K562 (cell line): ENCODE results near the gene CD74. TPM values are rescaled to one million over a fixed set of nuclear protein-coding genes. Genes with fewer than 3 reads are reported as not detected.

Source experiments
- ATAC-seq: fragments of 200-7000 bp; cut with Tn5 transposase; 3 replicates; pipeline ENCODE4 v1.9.1; 2020; ENCODE audit warnings: moderate library complexity
- BruUV-seq: library from RNA; stranded (reverse); fragments of 400-500 nt; replicated peaks from 2 replicates; lab custom pipeline; 2021; lab: Mats Ljungman, UMichigan
- CTCF ChIA-PET: fragments of 300-600 bp; formaldehyde crosslinking; extraction: SDS; loops from one replicate; lab custom pipeline; 2021; ENCODE audit warnings: low intra/inter-chr PET ratio; lab: Yijun Ruan, JAX
- POLR2A ChIA-PET: fragments of 300-600, 350-650 bp; sonication (Branson Sonifier 250); formaldehyde crosslinking; extraction: SDS; loops from one replicate; lab custom pipeline; 2021; ENCODE audit warnings: antibody characterized with exemption, inconsistent platforms; lab: Yijun Ruan, JAX
- DNase-seq, 4 experiments: peaks; one replicate each; pipeline versions ENCODE4 v3.0.0 to v3.0.0-alpha.2; 2011 to 2018; ENCODE audit warnings: low spot score in 3 of 4, mixed read lengths in 3 of 4; ENCODE audit errors: extremely low read depth in 1 of 4
- FAIRE-seq: peaks from 2 replicates; lab custom pipeline; 2011; peaks lifted over from hg19 to GRCh38; lab: Jason Lieb, UNC
- H2AFZ ChIP-seq: 2 replicates; pipeline ENCODE4 v1.6.0; 2011; ENCODE audit warnings: low read depth, low read length, control low read depth, inconsistent platforms
- H3K27ac ChIP-seq: fragments of 200-600 bp; 3 replicates; pipeline ENCODE4 v1.8.0; 2011; ENCODE audit warnings: low read depth, mild to moderate bottlenecking, control low read depth, inconsistent platforms, low read length, moderate library complexity, mixed read lengths; ENCODE audit errors: extremely low read depth
- H3K27me3 ChIP-seq, 2 experiments: fragments of 300-600 bp in 1 of 2; 2 replicates in 1 of 2; 3 replicates in 1 of 2; pipeline versions ENCODE4 v1.6.0 to v1.8.0; 2011; ENCODE audit warnings: inconsistent platforms in 2 of 2, low read length in 2 of 2, mild to moderate bottlenecking in 1 of 2, mixed read lengths in 1 of 2, moderate library complexity in 1 of 2; ENCODE audit not compliant: control insufficient read depth in 2 of 2, insufficient read depth in 2 of 2
- H3K36me3 ChIP-seq: fragments of 300-600 bp; 3 replicates; pipeline ENCODE4 v1.8.0; 2011; ENCODE audit warnings: mild to moderate bottlenecking, low read length, inconsistent platforms; ENCODE audit not compliant: control insufficient read depth, insufficient read depth
- H3K4me1 ChIP-seq, 2 experiments: fragments of 200-600 bp in 1 of 2; replicated peaks in 1 of 2; 2 replicates in 1 of 2; 3 replicates in 1 of 2; pipeline versions ENCODE4 v1.5.1 to v1.8.0; 2011; ENCODE audit warnings: inconsistent platforms in 2 of 2, low read length in 2 of 2, mild to moderate bottlenecking in 1 of 2, mixed read lengths in 1 of 2, moderate library complexity in 1 of 2; ENCODE audit not compliant: control insufficient read depth in 2 of 2, insufficient read depth in 2 of 2
- H3K4me2 ChIP-seq: 2 replicates; pipeline ENCODE4 v1.6.1; 2011; ENCODE audit warnings: low read length, control low read depth, inconsistent platforms, mixed read lengths; ENCODE audit not compliant: insufficient read depth
- H3K4me3 ChIP-seq: fragments of 200-600 bp; sonication (generic), shearing (Covaris generic); 2 replicates; pipeline ENCODE4 v1.5.1; 2016; ENCODE audit warnings: control low read depth, inconsistent platforms
- H3K79me2 ChIP-seq: fragments of 200-600 bp; 3 replicates; pipeline ENCODE4 v1.8.0; 2011; ENCODE audit warnings: low read length, inconsistent platforms; ENCODE audit not compliant: control insufficient read depth, insufficient read depth
- H3K9ac ChIP-seq, 2 experiments: 2 replicates each; pipeline versions ENCODE4 v1.6.0 to v1.6.1; 2011; ENCODE audit warnings: low read depth in 2 of 2, low read length in 2 of 2, control low read depth in 1 of 2, inconsistent platforms in 1 of 2, mild to moderate bottlenecking in 1 of 2, mixed read lengths in 1 of 2; ENCODE audit not compliant: insufficient read depth in 1 of 2
- H3K9me1 ChIP-seq: one replicate; pipeline ENCODE4 v1.6.0; 2011; ENCODE audit warnings: inconsistent platforms, mild to moderate bottlenecking, low read length, moderate library complexity; ENCODE audit not compliant: control insufficient read depth, insufficient read depth
- H3K9me3 ChIP-seq: replicated peaks from 2 replicates; pipeline ENCODE4 v1.5.1; 2011; ENCODE audit warnings: low read depth, low read length, inconsistent platforms; ENCODE audit not compliant: control insufficient read depth, insufficient read depth
- H4K20me1 ChIP-seq: replicated peaks from 2 replicates; pipeline ENCODE4 v1.6.1; 2011; ENCODE audit warnings: low read length, inconsistent platforms, mixed read lengths; ENCODE audit not compliant: control insufficient read depth, insufficient read depth
- COPS2 ChIP-seq: fragments of 450-650 bp; conservative IDR thresholded peaks from 2 replicates; pipeline ENCODE4 v1.6.1; 2016; ENCODE audit warnings: mild to moderate bottlenecking, moderate library complexity
- GTF2E2 ChIP-seq: fragments of 200-800 bp; sonication (Bioruptor generic); IDR thresholded peaks from 2 replicates; pipeline ENCODE4 v1.6.1; 2016; ENCODE audit warnings: missing genetic modification characterization, missing compliant biosample characterization
- JUND ChIP-seq, 2 experiments: IDR thresholded peaks; 2 replicates in 1 of 2; 3 replicates in 1 of 2; pipeline ENCODE4 v1.6.1; 2011; ENCODE audit warnings: borderline replicate concordance in 2 of 2, low read depth in 2 of 2, low read length in 2 of 2, improper control_type of control experiment in 1 of 2, missing biosample characterization in 1 of 2, missing genetic modification characterization in 1 of 2, missing genetic modification reagents in 1 of 2
- L3MBTL2 ChIP-seq: fragments of 450-650 bp; IDR thresholded peaks from 2 replicates; pipeline ENCODE4 v1.6.1; 2016; ENCODE audit warnings: mild to moderate bottlenecking, moderate library complexity
- PURB ChIP-seq: sonication (generic); formaldehyde crosslinking; IDR thresholded peaks from 2 replicates; pipeline ENCODE4 v1.9.0; 2021; ENCODE audit warnings: low read depth, mild to moderate bottlenecking, missing genetic modification reagents
- RB1 ChIP-seq: fragments of 450-650 bp; IDR thresholded peaks from 2 replicates; pipeline ENCODE4 v1.6.1; 2017; ENCODE audit warnings: low read depth, mild to moderate bottlenecking
- SMARCA4 ChIP-seq: fragments of 450-650 bp; IDR thresholded peaks from 2 replicates; pipeline ENCODE4 v1.6.1; 2016
- ZNF444 ChIP-seq: fragments of 250-450 bp; sonication (Bioruptor Pico); IDR thresholded peaks from 2 replicates; pipeline ENCODE4 v1.4.0; 2020; ENCODE audit warnings: mild to moderate bottlenecking, moderate library complexity
- WGBS: fragments of 100-300 bp; shearing (Covaris generic); methylation state at CpG from one replicate; pipeline ENCODE4 v1.1.6; 2016; ENCODE audit warnings: low coverage, mixed read lengths; ENCODE audit not compliant: insufficient coverage; ENCODE audit errors: missing lambda C conversion rate; 5-methylcytosine and 5-hydroxymethylcytosine counted together
- in situ Hi-C: fragments of 300-500 bp; cut with MboI; formaldehyde crosslinking; loops from 4 replicates; pipeline ENCODE4 v1.15.0; 2018; ENCODE audit warnings: inconsistent platforms, mixed read lengths
- intact Hi-C: fragments of 100-400 bp; cut with micrococcal nuclease; formaldehyde crosslinking; loops from 2 replicates; pipeline ENCODE4 v1.14.2; 2022
- polyA plus RNA-seq, 8 experiments: library from polyadenylated mRNA; depleted of rRNA in 4 of 8; stranded (reverse) in 5 of 8; unstranded in 3 of 8; fragments of >200 nt; fragmentation: Nextera tagmentation in 2 of 8; fragmentation: Illumina TruSeq in 1 of 8; extraction: Ambion mirVana in 2 of 8; extraction: Trizol in 1 of 8; gene quantifications; 2 replicates each; pipeline versions ENCODE4 v1.2.1 to v1.2.3, GENCODE V29; 2011 to 2014; ENCODE audit warnings: inconsistent platforms in 1 of 8, missing spikeins in 1 of 8
- total RNA-seq, 7 experiments: library from RNA; depleted of rRNA in 6 of 7; stranded (reverse); fragments of >200 nt in 6 of 7; fragmentation: Illumina TruSeq in 2 of 7; extraction: Trizol in 2 of 7; gene quantifications; 2 replicates each; pipeline versions ENCODE4 v1.2.1 to v1.2.3, GENCODE V29; 2011 to 2021; ENCODE audit warnings: low replicate concordance in 1 of 7
- TF ChIP-seq, protein P1 (sequence below): fragments of 250-450 bp; sonication (Bioruptor Pico); IDR thresholded peaks from 2 replicates; pipeline ENCODE4 v1.5.1; 2021; ENCODE audit warnings: mild to moderate bottlenecking
- TF ChIP-seq, protein P2 (sequence below): sonication (generic); formaldehyde crosslinking; IDR thresholded peaks from 2 replicates; pipeline ENCODE4 v1.8.0; 2022; ENCODE audit warnings: mild to moderate bottlenecking, missing genetic modification reagents
- TF ChIP-seq, protein P3 (sequence below): IDR thresholded peaks from 3 replicates; pipeline ENCODE4 v1.6.1; 2011; ENCODE audit warnings: borderline replicate concordance, mild to moderate bottlenecking, moderate library complexity; ENCODE audit not compliant: insufficient read length; ENCODE audit errors: extremely low read depth
- TF ChIP-seq, protein P4 (sequence below): IDR thresholded peaks from 2 replicates; pipeline ENCODE4 v1.6.1; 2016; ENCODE audit warnings: missing genetic modification characterization, missing compliant biosample characterization

The CD74 gene
- total and polyA plus RNA-seq, 9 of the 15 experiments (the other 6 are each of a cell fraction or from before 2014, with no cell fraction given), result 0.07 to 4.8 (median 0.32) TPM

GRCh38 chr5:150458802-150459557, 46.3 kb upstream of the CD74 start:
- BruUV-seq, result no TSS peak
- peak; percentile 94 for ATAC-seq
- CTCF ChIA-PET, result interaction anchor here (0.6 to 2.8 kb wide), 4 partner anchors 51 to 101 kb away, joined by 3 to 44 read pairs (median 14); no protein-coding TSS in a partner anchor
- Histone ChIP-seq H3K9me1 (no peaks in the 10 kb centered on the region), H3K9ac (peak overlapping the region in 1 of 2 experiments; percentile 86; a peak in 2 of 4 replicates), H3K4me3 (no peak overlapping the region), H3K9me3 (no peaks in the 10 kb centered on the region), H3K79me2 (no peaks in the 10 kb centered on the region), H3K27me3 (no peaks in the 10 kb centered on the region), H4K20me1 (no peaks in the 10 kb centered on the region), H2AFZ (peak overlapping the region; percentile 84), H3K4me2 (peak overlapping the region; percentile 54), H3K4me1 (peaks cover 23 to 39% of the 10 kb centered on the region in 2 experiments; a peak in 4 of 5 replicates), H3K36me3 (no peaks in the 10 kb centered on the region), H3K27ac (no peak overlapping the region)
- POLR2A ChIA-PET, result interaction anchor here (0.6 to 2.1 kb wide), 2 partner anchors 9 to 23 kb away, joined by 3 to 10 read pairs; no protein-coding TSS in a partner anchor
- FAIRE-seq, result peak; percentile 40
- WGBS, result 29% methylated on average over 18 of the region's 36 CpGs
- intact Hi-C loops (loop anchor here (1.0 to 10.0 kb wide), 7 partner anchors 40 to 388 kb away; partner anchors contain the start of genes IRGM and SMIM3), in situ Hi-C loops (loop anchor here (5.0 to 10.0 kb wide), 3 partner anchors 83 to 386 kb away; partner anchors contain the start of gene IRGM)
- peak; percentile 88 to 95 (median 92) for DNase-seq
- TF ChIP-seq RB1 (peak; percentile 64; the same call in 1 of the 2 replicates), PURB (CRISPR knock-in tag) (no peak), JUND (IDR thresholded peaks at IDR 0.05; ENCODE audit: borderline replicate concordance, low read depth, low read length) (0 out of 2 replicates have a peak, but pooled peaks have one; percentile 12), JUND (tag; IDR thresholded peaks at IDR 0.05; ENCODE audit: borderline replicate concordance, low read depth, low read length) (no peak; the same call in 2 of the 3 replicates), SMARCA4 (no peak), COPS2 (no peak), L3MBTL2 (no peak), GTF2E2 (tag) (no peak), ZNF444 (CRISPR knock-in tag) (no peak)
- TF ChIP-seq, protein P1, sequence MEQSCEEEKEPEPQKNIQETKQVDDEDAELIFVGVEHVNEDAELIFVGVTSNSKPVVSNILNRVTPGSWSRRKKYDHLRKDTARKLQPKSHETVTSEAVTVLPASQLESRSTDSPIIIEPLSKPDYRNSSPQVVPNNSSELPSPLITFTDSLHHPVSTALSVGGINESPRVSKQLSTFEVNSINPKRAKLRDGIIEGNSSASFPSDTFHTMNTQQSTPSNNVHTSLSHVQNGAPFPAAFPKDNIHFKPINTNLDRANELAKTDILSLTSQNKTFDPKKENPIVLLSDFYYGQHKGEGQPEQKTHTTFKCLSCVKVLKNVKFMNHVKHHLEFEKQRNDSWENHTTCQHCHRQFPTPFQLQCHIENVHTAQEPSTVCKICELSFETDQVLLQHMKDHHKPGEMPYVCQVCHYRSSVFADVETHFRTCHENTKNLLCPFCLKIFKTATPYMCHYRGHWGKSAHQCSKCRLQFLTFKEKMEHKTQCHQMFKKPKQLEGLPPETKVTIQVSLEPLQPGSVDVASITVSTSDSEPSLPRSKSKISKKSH, result no peak
- TF ChIP-seq, protein P2, sequence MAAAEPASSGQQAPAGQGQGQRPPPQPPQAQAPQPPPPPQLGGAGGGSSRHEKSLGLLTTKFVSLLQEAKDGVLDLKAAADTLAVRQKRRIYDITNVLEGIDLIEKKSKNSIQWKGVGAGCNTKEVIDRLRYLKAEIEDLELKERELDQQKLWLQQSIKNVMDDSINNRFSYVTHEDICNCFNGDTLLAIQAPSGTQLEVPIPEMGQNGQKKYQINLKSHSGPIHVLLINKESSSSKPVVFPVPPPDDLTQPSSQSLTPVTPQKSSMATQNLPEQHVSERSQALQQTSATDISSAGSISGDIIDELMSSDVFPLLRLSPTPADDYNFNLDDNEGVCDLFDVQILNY (CRISPR knock-in tag), result no peak
- TF ChIP-seq, protein P3, sequence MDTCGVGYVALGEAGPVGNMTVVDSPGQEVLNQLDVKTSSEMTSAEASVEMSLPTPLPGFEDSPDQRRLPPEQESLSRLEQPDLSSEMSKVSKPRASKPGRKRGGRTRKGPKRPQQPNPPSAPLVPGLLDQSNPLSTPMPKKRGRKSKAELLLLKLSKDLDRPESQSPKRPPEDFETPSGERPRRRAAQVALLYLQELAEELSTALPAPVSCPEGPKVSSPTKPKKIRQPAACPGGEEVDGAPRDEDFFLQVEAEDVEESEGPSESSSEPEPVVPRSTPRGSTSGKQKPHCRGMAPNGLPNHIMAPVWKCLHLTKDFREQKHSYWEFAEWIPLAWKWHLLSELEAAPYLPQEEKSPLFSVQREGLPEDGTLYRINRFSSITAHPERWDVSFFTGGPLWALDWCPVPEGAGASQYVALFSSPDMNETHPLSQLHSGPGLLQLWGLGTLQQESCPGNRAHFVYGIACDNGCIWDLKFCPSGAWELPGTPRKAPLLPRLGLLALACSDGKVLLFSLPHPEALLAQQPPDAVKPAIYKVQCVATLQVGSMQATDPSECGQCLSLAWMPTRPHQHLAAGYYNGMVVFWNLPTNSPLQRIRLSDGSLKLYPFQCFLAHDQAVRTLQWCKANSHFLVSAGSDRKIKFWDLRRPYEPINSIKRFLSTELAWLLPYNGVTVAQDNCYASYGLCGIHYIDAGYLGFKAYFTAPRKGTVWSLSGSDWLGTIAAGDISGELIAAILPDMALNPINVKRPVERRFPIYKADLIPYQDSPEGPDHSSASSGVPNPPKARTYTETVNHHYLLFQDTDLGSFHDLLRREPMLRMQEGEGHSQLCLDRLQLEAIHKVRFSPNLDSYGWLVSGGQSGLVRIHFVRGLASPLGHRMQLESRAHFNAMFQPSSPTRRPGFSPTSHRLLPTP, result no peak
- TF ChIP-seq, protein P4, sequence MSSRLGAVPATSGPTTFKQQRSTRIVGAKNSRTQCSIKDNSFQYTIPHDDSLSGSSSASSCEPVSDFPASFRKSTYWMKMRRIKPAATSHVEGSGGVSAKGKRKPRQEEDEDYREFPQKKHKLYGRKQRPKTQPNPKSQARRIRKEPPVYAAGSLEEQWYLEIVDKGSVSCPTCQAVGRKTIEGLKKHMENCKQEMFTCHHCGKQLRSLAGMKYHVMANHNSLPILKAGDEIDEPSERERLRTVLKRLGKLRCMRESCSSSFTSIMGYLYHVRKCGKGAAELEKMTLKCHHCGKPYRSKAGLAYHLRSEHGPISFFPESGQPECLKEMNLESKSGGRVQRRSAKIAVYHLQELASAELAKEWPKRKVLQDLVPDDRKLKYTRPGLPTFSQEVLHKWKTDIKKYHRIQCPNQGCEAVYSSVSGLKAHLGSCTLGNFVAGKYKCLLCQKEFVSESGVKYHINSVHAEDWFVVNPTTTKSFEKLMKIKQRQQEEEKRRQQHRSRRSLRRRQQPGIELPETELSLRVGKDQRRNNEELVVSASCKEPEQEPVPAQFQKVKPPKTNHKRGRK (tag), result no peak
